ENCODE data around the gene NFATC3.
"Not testable (repeated sequence)": the region's sequence is repeated elsewhere in the genome, so short reads cannot be mapped to it uniquely, and the experiment has no call there.

Gene NFATC3

GRCh38 chr16:68126395-68126794 lies 41.2 kb downstream of the NFATC3 start:
- no peak for DNase-seq

GRCh38 chr16:68128577-68129305 lies 43.6 kb downstream of the NFATC3 start:
- peak; percentile 17 for DNase-seq

DNA sequence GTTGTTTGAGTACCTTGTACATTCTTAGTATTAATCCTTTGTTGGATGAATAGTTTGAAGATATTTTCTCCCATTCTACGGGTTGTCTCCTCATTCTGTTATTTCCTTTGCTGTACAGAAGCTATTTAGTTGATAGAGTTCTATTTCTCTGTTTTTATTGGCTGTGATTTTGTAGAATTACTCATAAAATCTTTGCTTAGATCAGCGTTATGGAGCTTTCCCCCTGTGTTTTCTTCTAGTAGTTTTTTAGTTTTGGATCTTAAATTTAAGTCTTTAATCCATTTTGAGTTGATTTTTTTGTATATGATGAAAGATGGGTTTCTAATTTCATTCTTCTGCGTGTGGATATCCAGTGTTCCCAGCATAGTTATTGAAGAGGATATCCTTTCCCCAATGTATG lies 45.4 kb downstream of the NFATC3 start:
- DNase-seq, result no peak

- no peak for DNase-seq
Observed at GRCh38 chr16:68131813-68132706, 46.9 kb downstream of the NFATC3 start.

DNA sequence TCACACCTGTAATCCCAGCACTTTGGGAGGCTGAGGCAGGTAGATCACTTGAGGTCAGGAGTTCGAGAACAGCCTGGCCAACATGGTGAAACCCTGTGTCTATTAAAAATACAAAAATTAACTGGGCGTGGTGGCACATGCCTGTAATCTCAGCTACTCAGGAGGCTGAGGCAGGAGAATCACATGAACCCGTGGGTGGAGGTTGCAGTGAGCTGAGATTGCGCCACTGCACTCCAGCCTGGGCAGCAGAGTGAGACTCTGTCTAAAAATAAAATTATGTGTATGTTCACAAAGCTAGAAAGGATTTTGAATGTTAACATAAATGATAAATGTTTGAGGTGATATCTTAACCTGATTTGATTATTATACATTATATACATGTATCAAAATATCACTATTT lies 47.8 kb downstream of the NFATC3 start:
- not testable (repeated sequence) for DNase-seq

DNA sequence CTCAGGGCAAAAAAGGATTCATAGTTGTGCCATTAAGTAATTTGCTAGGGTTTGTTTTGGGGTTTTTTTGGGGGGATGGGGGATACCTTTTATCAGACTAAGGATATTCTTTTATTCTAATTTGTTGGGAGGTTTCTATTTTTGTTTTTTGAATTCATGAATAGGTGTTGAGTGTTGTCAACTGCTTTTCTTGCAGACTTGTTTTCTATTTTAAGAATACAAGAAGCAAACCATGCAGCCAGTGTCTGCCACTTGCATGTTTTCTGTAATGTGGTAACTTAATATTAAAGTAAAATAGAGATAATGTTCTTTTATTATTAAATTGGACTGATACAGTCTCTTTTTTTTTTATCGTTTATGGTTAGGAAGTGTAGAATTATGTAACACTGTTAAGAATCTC lies 49.5 kb downstream of the NFATC3 start:
- no peak for DNase-seq

GRCh38 chr16:68136515-68136914 lies 51.3 kb downstream of the NFATC3 start:
- DNase-seq, result no peak

GRCh38 chr16:68144008-68144407 lies 58.8 kb downstream of the NFATC3 start:
- no peak for DNase-seq

- no peak for DNase-seq
Observed at GRCh38 chr16:68146585-68146984, 61.4 kb downstream of the NFATC3 start.

- no peak for DNase-seq
Observed at GRCh38 chr16:68147444-68147843, 62.3 kb downstream of the NFATC3 start.

- DNase-seq, result no peak
Observed at GRCh38 chr16:68149596-68149995, 64.4 kb downstream of the NFATC3 start.

- no peak for DNase-seq
Observed at GRCh38 chr16:68155425-68155824, 70.3 kb downstream of the NFATC3 start.

DNA sequence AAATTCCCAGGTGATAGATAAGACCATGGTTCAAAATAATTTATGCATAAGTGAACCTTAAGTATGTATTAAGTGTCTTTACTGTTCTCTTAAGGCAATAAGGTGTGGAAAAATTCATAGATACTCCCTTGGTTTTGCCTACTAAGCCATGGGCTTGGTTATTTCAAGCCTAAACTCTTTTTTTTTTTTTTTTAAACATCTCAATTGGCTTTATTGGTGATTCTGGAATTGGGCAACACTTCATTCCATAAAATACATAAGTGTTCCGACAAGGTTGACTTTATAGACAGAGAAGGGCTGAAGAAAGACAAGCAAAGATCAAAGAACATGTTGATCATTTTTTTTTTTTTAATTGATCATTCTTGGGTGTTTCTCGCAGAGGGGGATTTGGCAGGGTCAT lies 77.2 kb downstream of the NFATC3 start:
- DNase-seq, result no peak

DNA sequence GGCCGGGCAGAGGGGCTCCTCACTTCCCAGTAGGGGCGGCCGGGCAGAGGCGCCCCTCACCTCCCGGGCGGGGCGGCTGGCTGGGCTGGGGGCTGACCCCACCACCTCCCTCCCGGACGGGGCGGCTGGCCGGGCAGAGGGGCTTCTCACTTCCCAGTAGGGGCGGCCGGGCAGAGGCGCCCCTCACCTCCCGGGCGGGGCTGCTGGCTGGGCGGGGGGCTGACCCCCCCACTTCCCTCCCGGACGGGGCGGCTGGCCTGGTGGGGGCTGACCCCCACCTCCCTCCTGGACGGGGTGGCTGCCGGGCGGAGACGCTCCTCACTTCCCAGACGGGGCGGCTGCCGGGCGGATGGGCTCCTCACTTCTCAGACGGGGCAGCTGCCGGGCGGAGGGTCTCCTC lies 78.1 kb downstream of the NFATC3 start:
- not testable (repeated sequence) for DNase-seq

DNA sequence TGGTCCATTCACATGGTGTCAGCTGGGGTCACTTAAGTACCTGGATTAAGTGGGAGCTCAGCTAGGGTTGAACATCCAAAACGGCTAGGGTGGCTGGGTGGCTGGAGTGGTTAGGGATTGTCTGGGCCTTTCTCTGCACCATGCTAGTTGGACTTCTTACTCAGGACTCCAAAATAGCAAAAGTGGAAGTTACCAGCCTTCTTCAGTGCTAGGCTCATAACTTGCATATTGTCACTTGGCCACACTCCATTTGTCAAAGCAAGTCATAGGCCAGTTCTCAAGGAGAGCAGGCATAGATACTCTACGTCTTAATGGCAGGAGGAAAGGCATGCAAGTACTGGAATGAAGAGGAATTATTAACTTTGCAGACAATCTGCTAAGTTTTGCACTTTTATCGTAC lies 81.1 kb downstream of the NFATC3 start:
- no peak for DNase-seq

GRCh38 chr16:68179196-68179795 lies 94.1 kb downstream of the NFATC3 start:
- DNase-seq, result no peak

- DNase-seq, result no peak
Observed at GRCh38 chr16:68179855-68180254, 94.7 kb downstream of the NFATC3 start.

DNA sequence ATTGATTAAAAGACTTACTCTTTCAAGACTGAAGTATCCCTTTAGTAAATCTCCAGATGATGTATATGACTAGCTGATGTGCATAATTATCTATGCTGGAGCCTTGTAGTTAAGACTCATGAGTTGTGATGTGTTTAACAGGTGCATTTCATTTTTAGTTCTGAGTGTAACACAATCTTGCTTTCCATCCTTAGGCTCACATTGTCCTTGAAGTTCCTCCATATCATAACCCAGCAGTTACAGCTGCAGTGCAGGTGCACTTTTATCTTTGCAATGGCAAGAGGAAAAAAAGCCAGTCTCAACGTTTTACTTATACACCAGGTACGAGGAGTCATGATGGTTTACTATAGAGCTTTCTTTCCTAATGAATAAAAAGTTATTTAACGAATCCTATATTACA lies 97.9 kb downstream of the NFATC3 start:
- DNase-seq, result no peak

GRCh38 chr16:68186877-68187276 lies 101.7 kb downstream of the NFATC3 start:
- no peak for DNase-seq

- DNase-seq, result no peak
Observed at GRCh38 chr16:68187505-68187904, 102.3 kb downstream of the NFATC3 start.

DNA sequence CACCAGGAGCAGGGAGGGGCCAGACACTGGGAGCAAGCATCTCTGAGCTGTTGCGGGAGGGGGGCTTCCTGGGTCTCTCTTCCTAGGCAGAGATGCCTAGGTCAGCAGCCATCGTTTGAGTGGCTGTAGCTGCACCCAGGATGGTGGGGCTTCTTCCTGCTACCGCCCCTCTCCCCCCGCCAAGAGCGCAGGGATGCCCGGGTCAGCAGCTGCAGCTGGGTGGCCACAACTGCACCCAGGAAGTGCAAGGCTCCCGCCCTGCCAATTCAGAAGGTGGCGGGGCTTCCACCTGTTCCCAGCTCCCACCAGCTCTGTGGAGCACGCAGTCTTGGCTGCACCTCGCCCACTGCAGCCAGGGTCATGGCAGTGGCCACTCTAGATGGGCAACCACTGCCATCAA lies 103.0 kb downstream of the NFATC3 start:
- DNase-seq, result no peak

DNA sequence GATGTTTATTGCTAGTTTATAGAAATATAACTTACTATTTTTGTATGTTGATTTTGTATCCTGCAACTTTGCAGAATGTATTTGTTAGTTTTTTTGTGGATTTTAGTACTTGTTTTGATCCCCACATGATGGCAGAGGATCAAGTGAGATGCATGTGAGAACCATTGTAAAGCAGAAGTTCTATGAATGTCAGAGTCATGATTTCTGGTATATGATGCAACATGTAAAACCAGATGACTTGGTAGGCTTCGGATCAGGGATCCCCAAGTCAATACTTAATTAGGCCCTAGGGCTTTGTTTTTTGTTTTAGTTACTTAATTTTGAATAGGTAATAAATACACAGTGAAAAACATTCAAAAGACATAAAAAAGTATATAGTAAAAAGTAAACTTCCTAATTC lies 104.9 kb downstream of the NFATC3 start:
- DNase-seq, result no peak

- DNase-seq, result no peak
Observed at GRCh38 chr16:68190736-68191510, 105.8 kb downstream of the NFATC3 start.

Data from NCI-H2029 (cell line).